K562 (cell line): ENCODE measurements around the gene HCFC1R1. TPM values are rescaled to one million over a fixed set of nuclear protein-coding genes. Genes with fewer than 3 reads are reported as not detected.

Experiments
- ATAC-seq: fragments of 200-7000 bp; cut with Tn5 transposase; 3 replicates; pipeline ENCODE4 v1.9.1; 2020; ENCODE audit warnings: moderate library complexity
- BruUV-seq: library from RNA; stranded (reverse); fragments of 400-500 nt; replicated peaks from 2 replicates; lab custom pipeline; 2021; lab: Mats Ljungman, UMichigan
- CTCF ChIA-PET: fragments of 300-600 bp; formaldehyde crosslinking; extraction: SDS; loops from one replicate; lab custom pipeline; 2021; ENCODE audit warnings: low intra/inter-chr PET ratio; lab: Yijun Ruan, JAX
- POLR2A ChIA-PET: fragments of 300-600, 350-650 bp; sonication (Branson Sonifier 250); formaldehyde crosslinking; extraction: SDS; loops from one replicate; lab custom pipeline; 2021; ENCODE audit warnings: antibody characterized with exemption, inconsistent platforms; lab: Yijun Ruan, JAX
- DNase-seq, 4 experiments: peaks; one replicate each; pipeline versions ENCODE4 v3.0.0 to v3.0.0-alpha.2; 2011 to 2018; ENCODE audit warnings: low spot score in 3 of 4, mixed read lengths in 3 of 4; ENCODE audit errors: extremely low read depth in 1 of 4
- FAIRE-seq: peaks from 2 replicates; lab custom pipeline; 2011; peaks lifted over from hg19 to GRCh38; lab: Jason Lieb, UNC
- H2AFZ ChIP-seq: 2 replicates; pipeline ENCODE4 v1.6.0; 2011; ENCODE audit warnings: low read depth, low read length, control low read depth, inconsistent platforms
- H3K27ac ChIP-seq: fragments of 200-600 bp; 3 replicates; pipeline ENCODE4 v1.8.0; 2011; ENCODE audit warnings: low read depth, mild to moderate bottlenecking, control low read depth, inconsistent platforms, low read length, moderate library complexity, mixed read lengths; ENCODE audit errors: extremely low read depth
- H3K27me3 ChIP-seq, 2 experiments: fragments of 300-600 bp in 1 of 2; 2 replicates in 1 of 2; 3 replicates in 1 of 2; pipeline versions ENCODE4 v1.6.0 to v1.8.0; 2011; ENCODE audit warnings: inconsistent platforms in 2 of 2, low read length in 2 of 2, mild to moderate bottlenecking in 1 of 2, mixed read lengths in 1 of 2, moderate library complexity in 1 of 2; ENCODE audit not compliant: control insufficient read depth in 2 of 2, insufficient read depth in 2 of 2
- H3K36me3 ChIP-seq: fragments of 300-600 bp; 3 replicates; pipeline ENCODE4 v1.8.0; 2011; ENCODE audit warnings: mild to moderate bottlenecking, low read length, inconsistent platforms; ENCODE audit not compliant: control insufficient read depth, insufficient read depth
- H3K4me1 ChIP-seq, 2 experiments: fragments of 200-600 bp in 1 of 2; replicated peaks in 1 of 2; 2 replicates in 1 of 2; 3 replicates in 1 of 2; pipeline versions ENCODE4 v1.5.1 to v1.8.0; 2011; ENCODE audit warnings: inconsistent platforms in 2 of 2, low read length in 2 of 2, mild to moderate bottlenecking in 1 of 2, mixed read lengths in 1 of 2, moderate library complexity in 1 of 2; ENCODE audit not compliant: control insufficient read depth in 2 of 2, insufficient read depth in 2 of 2
- H3K4me2 ChIP-seq: 2 replicates; pipeline ENCODE4 v1.6.1; 2011; ENCODE audit warnings: low read length, control low read depth, inconsistent platforms, mixed read lengths; ENCODE audit not compliant: insufficient read depth
- H3K4me3 ChIP-seq: fragments of 200-600 bp; sonication (generic), shearing (Covaris generic); 2 replicates; pipeline ENCODE4 v1.5.1; 2016; ENCODE audit warnings: control low read depth, inconsistent platforms
- H3K79me2 ChIP-seq: fragments of 200-600 bp; 3 replicates; pipeline ENCODE4 v1.8.0; 2011; ENCODE audit warnings: low read length, inconsistent platforms; ENCODE audit not compliant: control insufficient read depth, insufficient read depth
- H3K9ac ChIP-seq, 2 experiments: 2 replicates each; pipeline versions ENCODE4 v1.6.0 to v1.6.1; 2011; ENCODE audit warnings: low read depth in 2 of 2, low read length in 2 of 2, control low read depth in 1 of 2, inconsistent platforms in 1 of 2, mild to moderate bottlenecking in 1 of 2, mixed read lengths in 1 of 2; ENCODE audit not compliant: insufficient read depth in 1 of 2
- H3K9me1 ChIP-seq: one replicate; pipeline ENCODE4 v1.6.0; 2011; ENCODE audit warnings: inconsistent platforms, mild to moderate bottlenecking, low read length, moderate library complexity; ENCODE audit not compliant: control insufficient read depth, insufficient read depth
- H3K9me3 ChIP-seq: replicated peaks from 2 replicates; pipeline ENCODE4 v1.5.1; 2011; ENCODE audit warnings: low read depth, low read length, inconsistent platforms; ENCODE audit not compliant: control insufficient read depth, insufficient read depth
- H4K20me1 ChIP-seq: replicated peaks from 2 replicates; pipeline ENCODE4 v1.6.1; 2011; ENCODE audit warnings: low read length, inconsistent platforms, mixed read lengths; ENCODE audit not compliant: control insufficient read depth, insufficient read depth
- MAX ChIP-seq: sonication (generic); formaldehyde crosslinking; IDR thresholded peaks from 2 replicates; pipeline ENCODE4 v1.9.0; 2022; ENCODE audit warnings: mild to moderate bottlenecking, missing genetic modification reagents
- MEF2A ChIP-seq: IDR thresholded peaks from 2 replicates; pipeline ENCODE4 v1.6.1; 2011; ENCODE audit warnings: low read depth, mild to moderate bottlenecking, low read length, moderate library complexity; ENCODE audit not compliant: control insufficient read depth
- POLR2G ChIP-seq: fragments of 200-400 bp; formaldehyde crosslinking; IDR thresholded peaks from 2 replicates; pipeline ENCODE4 v1.6.1; 2017; ENCODE audit warnings: low read depth, mild to moderate bottlenecking, antibody characterized with exemption, low read length, moderate library complexity
- ZBTB17 ChIP-seq: fragments of 450-650 bp; formaldehyde crosslinking; IDR thresholded peaks from 2 replicates; pipeline ENCODE4 v1.4.0; 2020; ENCODE audit warnings: mild to moderate bottlenecking
- WGBS: fragments of 100-300 bp; shearing (Covaris generic); methylation state at CpG from one replicate; pipeline ENCODE4 v1.1.6; 2016; ENCODE audit warnings: low coverage, mixed read lengths; ENCODE audit not compliant: insufficient coverage; ENCODE audit errors: missing lambda C conversion rate; 5-methylcytosine and 5-hydroxymethylcytosine counted together
- in situ Hi-C: fragments of 300-500 bp; cut with MboI; formaldehyde crosslinking; loops from 4 replicates; pipeline ENCODE4 v1.15.0; 2018; ENCODE audit warnings: inconsistent platforms, mixed read lengths
- intact Hi-C: fragments of 100-400 bp; cut with micrococcal nuclease; formaldehyde crosslinking; loops from 2 replicates; pipeline ENCODE4 v1.14.2; 2022
- polyA plus RNA-seq, 8 experiments: library from polyadenylated mRNA; depleted of rRNA in 4 of 8; stranded (reverse) in 5 of 8; unstranded in 3 of 8; fragments of >200 nt; fragmentation: Nextera tagmentation in 2 of 8; fragmentation: Illumina TruSeq in 1 of 8; extraction: Ambion mirVana in 2 of 8; extraction: Trizol in 1 of 8; gene quantifications; 2 replicates each; pipeline versions ENCODE4 v1.2.1 to v1.2.3, GENCODE V29; 2011 to 2014; ENCODE audit warnings: inconsistent platforms in 1 of 8, missing spikeins in 1 of 8
- total RNA-seq, 7 experiments: library from RNA; depleted of rRNA in 6 of 7; stranded (reverse); fragments of >200 nt in 6 of 7; fragmentation: Illumina TruSeq in 2 of 7; extraction: Trizol in 2 of 7; gene quantifications; 2 replicates each; pipeline versions ENCODE4 v1.2.1 to v1.2.3, GENCODE V29; 2011 to 2021; ENCODE audit warnings: low replicate concordance in 1 of 7
- TF ChIP-seq, protein P1 (sequence below): fragments of 150-350 bp; conservative IDR thresholded peaks from 2 replicates; pipeline ENCODE4 v1.6.1; 2014; ENCODE audit warnings: low read length

Gene HCFC1R1
- total and polyA plus RNA-seq, 9 of the 15 experiments (the other 6 are each of a cell fraction or from before 2014, with no cell fraction given) = 2.2 to 29.0 (median 11.2) TPM

DNA sequence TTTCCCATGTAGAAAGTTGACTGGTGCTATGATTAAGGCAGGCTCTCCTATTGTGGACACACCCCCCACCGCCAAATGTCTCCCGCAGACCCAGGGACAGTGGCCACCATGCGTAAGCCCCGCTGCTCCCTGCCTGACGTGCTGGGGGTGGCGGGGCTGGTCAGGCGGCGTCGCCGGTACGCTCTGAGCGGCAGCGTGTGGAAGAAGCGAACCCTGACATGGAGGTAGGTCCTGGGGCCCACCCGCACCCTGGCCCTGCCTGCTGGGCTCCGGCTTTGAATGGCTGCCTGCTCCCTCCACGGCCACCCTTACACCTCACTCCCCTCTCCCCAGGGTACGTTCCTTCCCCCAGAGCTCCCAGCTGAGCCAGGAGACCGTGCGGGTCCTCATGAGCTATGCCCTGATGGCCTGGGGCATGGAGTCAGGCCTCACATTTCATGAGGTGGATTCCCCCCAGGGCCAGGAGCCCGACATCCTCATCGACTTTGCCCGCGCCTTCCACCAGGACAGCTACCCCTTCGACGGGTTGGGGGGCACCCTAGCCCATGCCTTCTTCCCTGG lies 26.3 kb upstream of the HCFC1R1 start:
- Histone ChIP-seq H3K4me3 (no peak overlapping the region), H3K79me2 (no peaks in the 10 kb centered on the region), H3K36me3 (no peaks in the 10 kb centered on the region), H4K20me1 (no peaks in the 10 kb centered on the region; the same call in 1 of the 2 replicates), H2AFZ (no peak overlapping the region), H3K9ac (peak overlapping the region in 1 of 2 experiments; percentile 28; a peak in 2 of 4 replicates), H3K9me1 (no peaks in the 10 kb centered on the region), H3K4me2 (no peak overlapping the region), H3K4me1 (peaks cover 3 to 26% of the 10 kb centered on the region in 2 experiments; a peak in 3 of 5 replicates), H3K27me3 (peaks cover 12 to 48% of the 10 kb centered on the region in 2 experiments; a peak in 4 of 5 replicates), H3K27ac (no peak overlapping the region), H3K9me3 (no peaks in the 10 kb centered on the region)
- TF ChIP-seq MAX (CRISPR knock-in tag) (0 out of 2 replicates have a peak, but pooled peaks have one; percentile 11), MEF2A (no peak), POLR2G (peak; percentile 59), ZBTB17 (CRISPR knock-in tag) (no peak)
- TF ChIP-seq, protein P1, sequence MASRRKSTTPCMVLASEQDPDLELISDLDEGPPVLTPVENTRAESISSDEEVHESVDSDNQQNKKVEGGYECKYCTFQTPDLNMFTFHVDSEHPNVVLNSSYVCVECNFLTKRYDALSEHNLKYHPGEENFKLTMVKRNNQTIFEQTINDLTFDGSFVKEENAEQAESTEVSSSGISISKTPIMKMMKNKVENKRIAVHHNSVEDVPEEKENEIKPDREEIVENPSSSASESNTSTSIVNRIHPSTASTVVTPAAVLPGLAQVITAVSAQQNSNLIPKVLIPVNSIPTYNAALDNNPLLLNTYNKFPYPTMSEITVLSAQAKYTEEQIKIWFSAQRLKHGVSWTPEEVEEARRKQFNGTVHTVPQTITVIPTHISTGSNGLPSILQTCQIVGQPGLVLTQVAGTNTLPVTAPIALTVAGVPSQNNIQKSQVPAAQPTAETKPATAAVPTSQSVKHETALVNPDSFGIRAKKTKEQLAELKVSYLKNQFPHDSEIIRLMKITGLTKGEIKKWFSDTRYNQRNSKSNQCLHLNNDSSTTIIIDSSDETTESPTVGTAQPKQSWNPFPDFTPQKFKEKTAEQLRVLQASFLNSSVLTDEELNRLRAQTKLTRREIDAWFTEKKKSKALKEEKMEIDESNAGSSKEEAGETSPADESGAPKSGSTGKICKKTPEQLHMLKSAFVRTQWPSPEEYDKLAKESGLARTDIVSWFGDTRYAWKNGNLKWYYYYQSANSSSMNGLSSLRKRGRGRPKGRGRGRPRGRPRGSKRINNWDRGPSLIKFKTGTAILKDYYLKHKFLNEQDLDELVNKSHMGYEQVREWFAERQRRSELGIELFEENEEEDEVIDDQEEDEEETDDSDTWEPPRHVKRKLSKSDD = no peak
- in situ Hi-C loops = no loop called here
- ATAC-seq (no peak), FAIRE-seq (no peak), DNase-seq (no peak)
- WGBS = 20% methylated on average over 20 of the region's 26 CpGs
- ChIA-PET CTCF (no interaction called here), POLR2A (interaction anchor here (0.6 kb wide), 1 partner anchor 237 kb away, joined by 3 read pairs; no protein-coding TSS in a partner anchor)
- intact Hi-C loops = loop anchor here (10.0 kb wide), 1 partner anchor 125 kb away; no protein-coding TSS in a partner anchor
- BruUV-seq = no TSS peak
